ENCODE measurements around the gene CEMIP. TPM values are rescaled to one million over a fixed set of nuclear protein-coding genes. Genes with fewer than 3 reads are reported as not detected.
A peak's percentile ranks its signal among the peaks of the same experiment; 100 is the strongest.

The CEMIP gene
- total and polyA plus RNA-seq, 8 donors: 12.4 to 31.8 (median 27.4) TPM

DNA sequence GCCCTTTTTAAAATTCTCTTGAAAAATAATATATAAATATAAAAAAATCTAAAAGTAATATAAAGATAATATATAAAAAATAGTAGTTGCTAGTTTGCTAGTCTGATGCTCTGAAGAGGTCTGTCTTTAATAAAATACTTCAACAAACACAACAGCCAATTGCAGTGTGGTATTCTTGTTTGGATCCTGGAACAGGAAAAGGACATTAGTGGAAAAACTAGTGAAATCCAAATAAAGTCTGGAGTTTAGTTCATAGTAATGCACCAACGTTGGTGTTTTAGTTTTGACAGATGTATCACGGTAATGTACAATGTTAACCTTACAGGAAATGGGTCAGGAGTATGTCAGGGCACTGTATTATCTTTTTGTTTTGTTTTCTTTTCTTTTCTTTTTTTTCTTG is 26.0 kb upstream of the CEMIP start:
- Histone ChIP-seq H3K27me3 (no peaks in the 10 kb centered on the region), H3K27ac (no peak overlapping the region), H3K36me3 (peaks cover 0 to 39% of the 10 kb centered on the region in 2 donors), H3K4me3 (no peak overlapping the region), H3K9me3 (no peaks in the 10 kb centered on the region), H3K4me1 (peaks cover 0 to 24% of the 10 kb centered on the region in 2 donors)
- DNase-seq: no peak
- ATAC-seq: no peak
- intact Hi-C loops (cut with DNase I): no loop called here
- TF ChIP-seq, protein P1, sequence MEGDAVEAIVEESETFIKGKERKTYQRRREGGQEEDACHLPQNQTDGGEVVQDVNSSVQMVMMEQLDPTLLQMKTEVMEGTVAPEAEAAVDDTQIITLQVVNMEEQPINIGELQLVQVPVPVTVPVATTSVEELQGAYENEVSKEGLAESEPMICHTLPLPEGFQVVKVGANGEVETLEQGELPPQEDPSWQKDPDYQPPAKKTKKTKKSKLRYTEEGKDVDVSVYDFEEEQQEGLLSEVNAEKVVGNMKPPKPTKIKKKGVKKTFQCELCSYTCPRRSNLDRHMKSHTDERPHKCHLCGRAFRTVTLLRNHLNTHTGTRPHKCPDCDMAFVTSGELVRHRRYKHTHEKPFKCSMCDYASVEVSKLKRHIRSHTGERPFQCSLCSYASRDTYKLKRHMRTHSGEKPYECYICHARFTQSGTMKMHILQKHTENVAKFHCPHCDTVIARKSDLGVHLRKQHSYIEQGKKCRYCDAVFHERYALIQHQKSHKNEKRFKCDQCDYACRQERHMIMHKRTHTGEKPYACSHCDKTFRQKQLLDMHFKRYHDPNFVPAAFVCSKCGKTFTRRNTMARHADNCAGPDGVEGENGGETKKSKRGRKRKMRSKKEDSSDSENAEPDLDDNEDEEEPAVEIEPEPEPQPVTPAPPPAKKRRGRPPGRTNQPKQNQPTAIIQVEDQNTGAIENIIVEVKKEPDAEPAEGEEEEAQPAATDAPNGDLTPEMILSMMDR (IDR thresholded peaks at IDR 0.05): no peak

DNA sequence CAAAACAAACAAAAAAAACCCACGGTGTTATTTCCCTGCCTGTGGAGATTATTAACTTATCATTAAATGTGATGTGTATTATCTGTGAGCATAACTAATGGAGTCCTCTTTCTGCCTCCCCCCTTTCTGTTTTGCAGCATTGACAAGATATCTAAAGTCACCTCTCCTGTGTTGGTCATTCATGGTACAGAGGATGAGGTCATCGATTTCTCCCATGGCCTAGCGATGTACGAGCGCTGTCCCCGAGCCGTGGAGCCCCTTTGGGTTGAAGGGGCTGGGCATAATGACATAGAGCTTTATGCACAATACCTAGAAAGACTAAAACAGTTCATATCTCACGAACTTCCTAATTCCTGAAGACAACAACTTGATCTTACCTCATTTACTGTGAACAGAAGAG is 25.2 kb upstream of the CEMIP start:
- Histone ChIP-seq H3K4me3 (no peak overlapping the region), H3K36me3 (peaks cover 0 to 39% of the 10 kb centered on the region in 2 donors), H3K27me3 (no peaks in the 10 kb centered on the region), H3K9me3 (no peaks in the 10 kb centered on the region), H3K27ac (no peak overlapping the region), H3K4me1 (peaks cover 0 to 17% of the 10 kb centered on the region in 2 donors)
- ATAC-seq: no peak
- intact Hi-C loops (cut with DNase I): no loop called here
- TF ChIP-seq, protein P1 (IDR thresholded peaks at IDR 0.05): no peak
- no peak for DNase-seq

DNA sequence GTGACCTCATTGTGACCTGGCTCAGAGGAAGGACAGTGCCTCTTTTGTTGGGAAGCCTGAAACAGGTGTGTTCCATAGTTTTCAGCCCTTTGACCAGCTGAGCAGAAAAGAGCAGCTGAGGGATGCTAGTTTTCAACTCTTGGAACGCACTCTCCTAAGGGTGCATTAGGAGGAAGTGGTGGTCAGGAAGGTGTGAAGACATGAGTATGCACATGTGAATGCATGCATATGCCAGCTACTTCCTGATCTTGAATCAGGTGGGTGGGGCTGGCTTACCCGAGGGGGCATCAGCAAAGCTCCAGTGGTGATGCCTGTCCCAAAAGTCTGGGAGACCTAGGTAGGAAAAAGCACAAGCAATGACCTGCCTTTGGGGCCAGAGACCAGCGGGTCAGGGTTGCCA is 23.3 kb upstream of the CEMIP start:
- no peaks in the 10 kb centered on the region for H3K9me3 ChIP-seq
- no peak overlapping the region for H3K27ac ChIP-seq
- no peak for ATAC-seq
- DNase-seq: no peak
- H3K4me3 ChIP-seq: no peak overlapping the region
- TF ChIP-seq, protein P1 (IDR thresholded peaks at IDR 0.05): no peak
- H3K36me3 ChIP-seq: peaks cover 0 to 24% of the 10 kb centered on the region in 2 donors
- intact Hi-C loops (cut with DNase I): no loop called here
- H3K27me3 ChIP-seq: no peaks in the 10 kb centered on the region
- peaks cover 0 to 15% of the 10 kb centered on the region in 2 donors for H3K4me1 ChIP-seq

DNA sequence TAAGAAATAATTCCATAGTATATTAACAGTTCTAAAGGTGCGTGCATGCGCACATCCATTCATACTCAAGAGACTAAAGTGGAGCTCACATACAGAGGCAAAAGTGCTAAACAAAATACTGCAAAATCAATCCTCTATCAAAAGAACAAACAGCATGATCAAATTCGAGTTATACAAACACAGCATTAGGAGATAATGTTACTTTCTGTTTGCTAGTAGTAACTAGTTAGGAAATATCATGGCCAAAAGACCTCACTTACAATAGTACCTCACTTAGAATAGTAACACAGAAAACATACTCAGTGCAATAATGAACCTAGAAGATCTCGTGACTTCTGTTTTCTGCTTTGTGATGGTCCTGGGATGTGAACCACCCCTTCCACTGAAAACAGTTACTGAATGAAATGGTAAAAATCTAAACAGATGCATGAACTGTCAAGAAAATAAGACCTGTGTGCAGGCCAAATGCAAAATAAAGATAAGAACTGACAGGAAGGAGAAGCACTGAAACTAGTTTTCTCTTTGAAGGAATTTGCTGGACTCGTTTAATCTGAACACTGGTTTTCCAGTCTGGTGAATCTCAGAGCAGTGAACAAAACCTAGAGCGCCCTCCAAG is 20.9 kb upstream of the CEMIP start:
- ATAC-seq: no peak
- Histone ChIP-seq H3K36me3 (peaks cover 0 to 22% of the 10 kb centered on the region in 2 donors), H3K9me3 (no peaks in the 10 kb centered on the region), H3K27ac (no peak overlapping the region), H3K27me3 (no peaks in the 10 kb centered on the region), H3K4me3 (no peak overlapping the region), H3K4me1 (no peaks in the 10 kb centered on the region)
- TF ChIP-seq, protein P1 (IDR thresholded peaks at IDR 0.05): no peak
- no peak for DNase-seq
- intact Hi-C loops (cut with DNase I): no loop called here

DNA sequence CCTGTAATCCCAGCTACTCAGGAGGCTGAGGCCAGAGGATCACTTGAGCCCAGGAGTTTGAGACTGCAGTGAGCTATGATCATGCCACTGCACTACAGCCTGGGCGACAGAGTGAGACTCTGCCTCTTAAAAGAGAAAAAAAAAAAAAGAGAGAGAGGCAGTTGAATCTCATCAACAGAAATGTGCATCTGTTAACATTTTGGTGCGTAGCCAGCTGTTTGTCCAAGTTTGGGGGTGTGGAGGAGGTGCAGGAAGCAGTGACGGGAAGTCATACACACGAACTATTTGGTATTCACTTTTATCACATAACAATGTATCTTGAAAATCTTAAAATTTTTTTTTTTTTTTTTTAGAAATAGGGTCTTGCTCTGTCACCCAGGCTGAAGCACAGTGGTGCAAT is 18.2 kb upstream of the CEMIP start:
- no peak for ATAC-seq
- TF ChIP-seq, protein P1 (IDR thresholded peaks at IDR 0.05): no peak

More for the DNA sequence above, 18.2 kb upstream of the CEMIP start:
- intact Hi-C loops (cut with DNase I): no loop called here
- Histone ChIP-seq H3K9me3 (no peaks in the 10 kb centered on the region), H3K27me3 (no peaks in the 10 kb centered on the region), H3K27ac (no peak overlapping the region), H3K4me1 (no peaks in the 10 kb centered on the region), H3K4me3 (no peak overlapping the region), H3K36me3 (peaks cover 0 to 4% of the 10 kb centered on the region in 2 donors)
- DNase-seq: peak in 1 of 4 donors; percentile 24

Measured in left lung (tissue), 10 donors.